Large intestine (tissue), 3 donors: ENCODE measurements around the gene BAHD1. TPM values are rescaled to one million over a fixed set of nuclear protein-coding genes. Genes with fewer than 3 reads are reported as not detected.

ENCODE experiments used
- DNase-seq, 2 donors: peaks; one replicate each; pipeline versions ENCODE4 v3.0.0 to v3.0.0-alpha.2; 2013
- H3K27ac ChIP-seq: one replicate; pipeline ENCODE4 v1.5.1; 2013; ENCODE audit warnings: low read length
- H3K27me3 ChIP-seq: 2 replicates; pipeline ENCODE4 v1.6.1; 2013; ENCODE audit warnings: low read length; ENCODE audit not compliant: control insufficient read depth, insufficient read depth
- H3K36me3 ChIP-seq: 2 replicates; pipeline ENCODE4 v1.6.1; 2013; ENCODE audit warnings: low read length; ENCODE audit not compliant: control insufficient read depth, insufficient read depth
- H3K4me1 ChIP-seq: one replicate; pipeline ENCODE4 v1.6.1; 2013; ENCODE audit warnings: low read length; ENCODE audit not compliant: control insufficient read depth, insufficient read depth
- H3K4me3 ChIP-seq: one replicate; pipeline ENCODE4 v1.5.1; 2013; ENCODE audit warnings: low read length
- H3K9me3 ChIP-seq: one replicate; pipeline ENCODE4 v1.6.1; 2013; ENCODE audit warnings: mild to moderate bottlenecking, low read depth, low read length, moderate library complexity; ENCODE audit not compliant: control insufficient read depth
- WGBS: methylation state at CpG from one replicate; pipeline ENCODE4 v1.1.5; 2013; ENCODE audit warnings: low lambda C conversion rate; ENCODE audit not compliant: insufficient coverage; 5-methylcytosine and 5-hydroxymethylcytosine counted together
- polyA plus RNA-seq: library from polyadenylated mRNA; unstranded; fragments of 120-200 nt; gene quantifications from one replicate; pipeline ENCODE4 v1.2.1, GENCODE V29; 2013

BAHD1 gene
- polyA plus RNA-seq, 1 donor = 28.1 TPM

DNA sequence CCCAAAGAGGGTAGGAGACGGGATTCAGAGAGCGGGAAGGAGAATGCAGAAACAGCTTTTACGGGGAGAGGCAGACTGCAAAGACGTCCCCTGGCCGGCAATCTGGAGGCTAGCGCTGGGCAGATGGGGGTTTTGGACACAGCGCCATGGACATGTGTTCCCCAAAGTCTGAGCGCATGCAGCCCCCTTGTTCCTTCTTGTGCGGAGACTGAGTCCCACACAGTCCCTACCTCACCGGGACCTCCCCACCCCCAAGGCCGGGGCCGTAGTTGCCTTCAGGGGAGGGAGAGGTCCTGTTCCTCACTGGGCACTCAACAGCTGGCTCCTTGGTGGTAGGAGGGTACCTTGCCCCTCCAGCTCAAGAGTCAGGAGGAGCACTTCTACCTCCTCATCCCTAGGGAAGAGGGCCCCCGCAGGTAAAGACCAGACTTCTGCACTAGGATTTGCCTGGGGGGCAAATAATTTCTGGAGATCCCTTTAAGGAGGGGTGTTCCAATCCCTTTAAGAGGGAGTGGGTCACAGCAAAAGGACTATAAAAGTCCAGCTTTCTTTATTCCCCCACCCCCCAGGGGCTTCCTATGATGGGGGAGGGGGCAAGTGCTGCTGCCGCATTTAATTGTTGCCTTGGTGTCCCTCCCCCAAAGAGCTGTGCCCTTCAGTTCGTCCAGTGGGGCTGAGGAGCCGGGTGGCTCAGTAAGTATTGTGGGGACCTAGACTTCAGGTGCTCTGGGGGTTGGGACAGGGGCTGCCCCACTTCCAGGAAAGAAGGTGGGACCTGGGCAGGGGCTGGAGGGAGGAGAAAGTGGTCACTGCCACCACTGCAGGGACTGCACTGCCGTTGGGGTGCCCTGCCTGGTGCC lies 3.6 kb upstream of the BAHD1 start:
- WGBS = no CpG with 5 or more reads among the region's 17 CpGs
- peaks cover 66% of the 10 kb centered on the region for H3K27me3 ChIP-seq
- peak overlapping the region; percentile 46 for H3K4me3 ChIP-seq
- no peak overlapping the region for H3K27ac ChIP-seq
- H3K9me3 ChIP-seq = no peaks in the 10 kb centered on the region
- peaks cover 27% of the 10 kb centered on the region for H3K4me1 ChIP-seq
- H3K36me3 ChIP-seq = no peaks in the 10 kb centered on the region
- no peak for DNase-seq

DNA sequence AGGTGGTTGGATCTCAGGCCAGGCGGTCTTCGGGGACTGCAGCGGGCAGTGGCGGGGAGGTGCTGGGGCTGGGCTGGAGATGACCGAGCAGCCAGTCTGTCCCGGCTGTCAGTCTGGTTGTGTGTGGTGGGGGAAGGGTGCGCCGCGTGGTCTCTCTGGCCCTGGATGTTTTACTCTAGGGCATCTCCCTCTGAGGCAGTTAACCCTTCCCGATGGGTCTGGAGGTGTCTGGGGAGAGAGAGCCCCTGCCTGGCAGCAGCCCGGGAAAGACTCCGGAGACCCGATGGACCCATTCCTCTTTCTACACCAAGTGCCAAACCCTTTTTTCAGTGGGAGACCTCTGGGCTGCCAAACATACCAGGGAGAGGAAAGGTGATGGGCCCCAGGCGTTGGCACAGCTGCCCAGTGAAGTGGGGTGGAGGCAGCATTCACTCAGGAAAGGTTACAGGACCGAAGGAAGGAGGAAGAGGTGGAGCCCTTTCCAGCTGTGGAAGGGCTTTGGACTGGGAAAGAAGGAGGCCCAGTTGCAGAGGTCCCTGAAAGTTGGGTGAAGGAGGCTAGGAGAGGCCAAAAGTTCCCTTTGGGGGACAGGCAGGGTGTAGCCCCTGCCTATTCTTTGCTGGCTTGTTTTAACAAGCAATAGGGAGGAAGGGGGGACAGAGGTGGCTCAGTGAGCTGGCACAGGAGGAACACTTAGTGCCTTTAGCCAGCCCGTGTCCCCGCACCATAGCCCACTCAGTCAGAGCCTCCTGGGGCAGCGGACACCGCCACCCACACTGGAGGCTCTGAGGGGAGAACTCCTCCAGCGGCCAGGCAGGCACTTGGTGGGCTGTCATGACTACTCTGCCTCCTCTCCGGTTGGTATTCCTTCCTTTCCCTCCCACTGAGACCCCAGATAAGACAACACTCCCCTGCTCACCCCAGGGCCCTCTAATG lies 2.7 kb upstream of the BAHD1 start:
- no CpG with 5 or more reads among the region's 21 CpGs for WGBS
- Histone ChIP-seq H3K36me3 (no peaks in the 10 kb centered on the region), H3K27me3 (peaks cover 66% of the 10 kb centered on the region), H3K27ac (no peak overlapping the region), H3K4me1 (peaks cover 35% of the 10 kb centered on the region), H3K4me3 (no peak overlapping the region), H3K9me3 (no peaks in the 10 kb centered on the region)
- DNase-seq = no peak

DNA sequence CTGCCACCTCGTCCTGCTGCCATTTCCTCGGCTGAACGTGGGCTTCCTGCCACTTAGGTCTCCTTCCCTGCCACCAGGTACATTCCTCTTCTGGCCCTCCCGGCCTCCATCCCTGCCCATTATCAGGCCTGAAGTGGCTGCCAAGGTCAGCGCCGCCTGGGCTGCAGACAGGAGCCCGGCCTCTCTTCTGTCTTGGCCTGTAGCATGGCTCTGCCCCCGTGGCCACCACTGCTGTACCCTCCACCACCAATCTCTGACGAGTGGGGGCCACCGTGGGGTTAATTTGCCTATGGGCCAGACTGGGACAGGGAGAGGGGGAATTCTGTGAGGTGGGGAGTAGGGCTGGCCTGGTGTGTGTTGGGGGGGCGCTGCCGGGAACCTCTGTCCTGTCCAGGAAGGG lies 2.0 kb upstream of the BAHD1 start:
- peaks cover 66% of the 10 kb centered on the region for H3K27me3 ChIP-seq
- H3K36me3 ChIP-seq = no peaks in the 10 kb centered on the region
- no peaks in the 10 kb centered on the region for H3K9me3 ChIP-seq
- H3K4me1 ChIP-seq = peaks cover 39% of the 10 kb centered on the region
- no peak overlapping the region for H3K27ac ChIP-seq
- no peak for DNase-seq
- H3K4me3 ChIP-seq = no peak overlapping the region
- no CpG with 5 or more reads among the region's 12 CpGs for WGBS

DNA sequence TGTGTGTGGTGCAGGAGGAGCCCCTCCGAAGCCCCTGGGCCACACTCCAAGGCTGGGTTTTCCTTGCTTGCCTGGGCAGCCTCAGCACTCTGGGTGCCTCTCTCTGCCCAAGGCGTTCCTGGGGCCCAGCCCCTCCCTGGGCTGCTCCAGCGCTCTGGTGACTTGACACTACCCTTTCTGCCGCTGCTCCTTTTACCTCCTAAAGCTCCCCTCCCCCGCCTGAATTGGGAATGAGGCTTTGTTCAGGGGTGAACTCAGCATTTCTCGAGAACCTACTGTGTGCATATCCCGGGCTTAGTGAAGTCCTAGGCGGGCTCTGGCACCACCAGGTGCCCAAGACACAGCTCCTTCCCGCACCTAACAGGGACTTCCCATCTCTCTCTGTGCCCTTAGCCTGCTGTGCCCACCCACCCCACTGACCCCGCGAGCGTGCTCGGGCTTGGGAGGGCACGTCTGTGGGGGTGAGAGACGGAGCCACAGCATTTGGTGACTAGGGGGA lies 1.2 kb upstream of the BAHD1 start:
- Histone ChIP-seq H3K27ac (no peak overlapping the region), H3K9me3 (no peaks in the 10 kb centered on the region), H3K36me3 (no peaks in the 10 kb centered on the region), H3K4me3 (peak overlapping the region; percentile 44), H3K4me1 (peaks cover 39% of the 10 kb centered on the region), H3K27me3 (peaks cover 59% of the 10 kb centered on the region)
- no CpG with 5 or more reads among the region's 15 CpGs for WGBS
- DNase-seq = no peak

DNA sequence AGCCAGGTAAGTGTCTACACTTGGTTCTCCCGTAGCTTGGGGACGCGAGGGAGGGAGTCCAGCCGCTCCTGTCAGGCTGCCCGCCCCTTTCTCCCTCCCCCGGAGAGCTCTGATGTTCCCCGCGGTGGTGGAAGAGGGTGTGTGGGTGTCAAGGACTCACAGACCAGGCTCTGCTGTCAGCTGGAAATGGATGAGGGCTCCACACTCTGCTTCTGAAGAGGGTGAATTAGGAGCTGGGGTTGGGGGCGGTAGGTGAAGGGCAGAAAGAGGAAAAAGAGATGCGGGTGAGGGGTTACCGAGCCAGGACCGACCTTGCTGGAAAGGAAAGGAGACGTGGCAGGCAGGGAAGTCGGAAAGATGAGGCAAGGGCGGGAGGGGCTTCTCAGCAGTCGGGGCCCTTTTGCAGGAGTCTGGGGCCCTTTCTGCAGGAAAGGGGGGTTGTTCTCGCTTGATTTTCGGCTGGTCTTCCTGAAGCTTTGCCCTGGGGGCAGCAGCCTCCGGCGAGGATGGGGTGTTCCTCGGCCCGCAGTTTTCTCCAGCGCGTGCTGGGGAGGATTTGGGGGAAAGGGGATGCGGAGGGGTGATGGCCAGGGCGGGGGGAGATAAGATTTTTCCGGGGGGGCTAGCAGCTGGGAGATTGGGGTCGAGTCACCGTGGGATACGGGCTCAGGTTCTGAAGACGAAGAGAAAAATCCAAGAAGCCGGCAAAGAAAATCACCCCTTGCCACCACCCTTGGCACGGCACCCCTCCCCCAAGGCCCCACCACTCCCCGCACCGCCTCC lies 602 bp upstream of the BAHD1 start:
- no CpG with 5 or more reads among the region's 35 CpGs for WGBS
- Histone ChIP-seq H3K4me1 (peaks cover 37% of the 10 kb centered on the region), H3K27ac (no peak overlapping the region), H3K4me3 (peak overlapping the region; percentile 44), H3K36me3 (no peaks in the 10 kb centered on the region), H3K27me3 (peaks cover 52% of the 10 kb centered on the region), H3K9me3 (no peaks in the 10 kb centered on the region)
- DNase-seq = peak in 1 of 2 donors; percentile 63

DNA sequence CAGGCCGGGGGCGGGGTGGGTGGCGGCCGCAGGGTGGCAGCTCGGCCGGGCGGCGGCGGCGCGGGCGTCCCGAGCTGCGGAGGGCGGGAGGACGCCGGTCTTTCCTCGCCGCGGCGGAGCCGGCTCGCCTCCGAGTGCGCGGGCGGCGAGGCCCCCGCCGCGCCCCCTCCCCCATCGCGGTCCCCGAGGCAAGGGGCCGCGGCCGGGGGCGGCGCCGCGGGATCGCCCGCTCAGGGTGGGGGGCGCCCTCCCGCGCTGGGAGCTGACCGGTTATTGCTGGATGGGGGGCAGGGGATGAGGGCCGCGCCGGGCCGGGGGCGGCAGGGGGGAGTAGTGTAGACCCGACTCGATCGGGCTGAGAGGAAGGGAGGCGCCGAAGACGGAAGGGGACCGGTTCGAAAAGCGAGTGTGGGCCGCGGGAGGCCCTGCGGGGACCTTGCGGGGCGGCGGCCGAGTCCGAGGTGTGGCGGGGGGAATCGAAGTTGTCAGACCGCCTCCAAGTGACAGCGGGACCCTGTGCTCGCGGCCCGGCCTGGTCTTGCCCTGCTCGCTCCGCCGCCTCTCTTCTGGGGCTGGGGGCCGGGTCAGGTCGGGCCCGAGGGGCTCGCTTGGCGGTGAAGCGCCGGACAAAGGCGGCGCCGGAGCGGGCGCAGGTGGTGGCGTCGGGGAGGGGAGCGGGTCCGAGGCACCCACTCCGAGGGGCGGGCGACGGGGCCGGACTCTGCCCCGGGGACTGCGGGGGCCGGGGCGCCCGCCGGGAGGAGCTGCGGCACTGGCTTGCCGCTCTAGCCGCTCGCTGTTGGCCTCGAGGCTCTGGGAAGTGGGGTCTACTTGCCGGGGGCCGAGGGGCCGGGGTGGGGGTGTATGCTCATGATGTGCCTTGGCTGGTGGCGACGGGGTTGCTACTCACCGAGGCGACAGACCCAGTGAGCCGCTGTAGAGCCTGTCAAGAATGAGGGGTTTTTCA lies 1.1 kb downstream of the BAHD1 start:
- peak overlapping the region; percentile 80 for H3K4me3 ChIP-seq
- H3K4me1 ChIP-seq = peaks cover 33% of the 10 kb centered on the region
- peak in 1 of 2 donors; percentile 75 for DNase-seq
- no peaks in the 10 kb centered on the region for H3K9me3 ChIP-seq
- H3K36me3 ChIP-seq = no peaks in the 10 kb centered on the region
- no CpG with 5 or more reads among the region's 119 CpGs for WGBS
- peaks cover 35% of the 10 kb centered on the region for H3K27me3 ChIP-seq
- H3K27ac ChIP-seq = peak overlapping the region; percentile 43

DNA sequence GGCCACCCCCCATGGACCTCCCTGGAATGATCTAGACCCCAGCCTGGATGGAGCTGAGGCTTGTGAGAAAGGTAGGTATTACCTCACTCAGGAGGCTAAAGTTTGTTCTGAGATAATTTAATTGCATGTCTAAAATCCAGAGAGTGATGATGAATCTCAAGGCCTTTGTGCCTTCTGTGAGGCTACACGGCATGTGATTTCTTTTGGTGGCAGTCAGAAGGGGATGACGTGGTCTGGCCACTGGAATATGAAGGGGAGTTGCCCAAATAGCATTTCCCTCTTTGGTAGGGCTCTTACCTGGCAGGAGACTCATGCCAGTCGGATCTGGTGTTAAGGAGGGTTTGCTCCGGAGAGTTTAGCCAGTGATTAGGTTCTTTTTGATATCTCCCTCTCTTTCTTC lies 2.5 kb downstream of the BAHD1 start:
- WGBS = no CpG with 5 or more reads among the region's 4 CpGs
- DNase-seq = no peak
- Histone ChIP-seq H3K27me3 (peaks cover 21% of the 10 kb centered on the region), H3K36me3 (no peaks in the 10 kb centered on the region), H3K4me1 (peaks cover 28% of the 10 kb centered on the region), H3K9me3 (no peaks in the 10 kb centered on the region), H3K27ac (no peak overlapping the region), H3K4me3 (no peak overlapping the region)

DNA sequence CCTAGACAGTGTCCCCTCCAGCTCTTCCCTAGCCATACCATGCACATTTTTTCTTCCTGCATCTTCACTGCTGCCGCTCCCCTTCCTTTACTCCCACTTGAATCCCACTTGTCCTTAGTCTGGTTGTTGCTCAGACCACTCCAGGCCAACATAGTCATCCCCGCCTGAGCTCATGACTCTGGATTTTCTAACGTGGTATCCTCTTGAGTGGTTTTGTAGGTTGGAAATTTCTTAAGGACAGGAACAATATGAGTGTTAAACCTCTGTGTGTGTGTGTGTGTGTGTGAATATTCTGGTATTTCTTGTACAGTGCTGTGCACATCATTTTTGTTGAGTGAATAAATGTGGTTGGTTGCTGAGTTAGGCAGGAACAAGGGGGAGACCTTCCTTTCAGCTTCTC lies 3.1 kb downstream of the BAHD1 start:
- no peak overlapping the region for H3K27ac ChIP-seq
- WGBS = no CpG with 5 or more reads among the region's 3 CpGs
- H3K4me1 ChIP-seq = peaks cover 25% of the 10 kb centered on the region
- peaks cover 15% of the 10 kb centered on the region for H3K27me3 ChIP-seq
- no peaks in the 10 kb centered on the region for H3K9me3 ChIP-seq
- H3K4me3 ChIP-seq = no peak overlapping the region
- DNase-seq = no peak
- no peaks in the 10 kb centered on the region for H3K36me3 ChIP-seq

DNA sequence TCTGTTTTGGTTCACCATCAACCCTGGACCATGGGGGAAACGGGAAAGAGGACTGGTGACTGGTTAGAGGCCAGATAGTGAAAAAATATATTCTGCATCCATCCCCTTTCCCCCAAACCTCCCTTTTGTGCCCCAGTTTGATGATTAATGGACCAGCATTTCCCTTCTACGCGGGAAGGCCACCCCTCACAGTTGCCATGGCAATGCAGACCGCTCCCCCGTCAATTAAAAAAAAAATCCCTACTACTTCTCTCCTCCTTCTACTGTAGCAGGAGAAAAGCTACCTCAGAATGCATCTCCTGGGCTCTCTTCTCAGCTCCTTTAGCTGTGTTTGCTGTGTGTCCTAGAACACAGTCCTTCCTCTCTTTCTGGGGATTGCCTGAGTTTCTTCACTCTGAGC lies 4.0 kb downstream of the BAHD1 start:
- no peak for DNase-seq
- peaks cover 7% of the 10 kb centered on the region for H3K27me3 ChIP-seq
- 100% methylated on average over 1 of the region's 5 CpGs for WGBS
- peaks cover 24% of the 10 kb centered on the region for H3K4me1 ChIP-seq
- no peak overlapping the region for H3K4me3 ChIP-seq
- H3K36me3 ChIP-seq = no peaks in the 10 kb centered on the region
- H3K9me3 ChIP-seq = no peaks in the 10 kb centered on the region
- H3K27ac ChIP-seq = no peak overlapping the region
